Measurements from ENCODE around the gene LAPTM5. TPM values are rescaled to one million over a fixed set of nuclear protein-coding genes. Genes with fewer than 3 reads are reported as not detected.
"Not testable (repeated sequence)": the region's sequence is repeated elsewhere in the genome, so short reads cannot be mapped to it uniquely, and the experiment has no call there.

Gene LAPTM5
- total RNA-seq, 1 donor from 2014 or later = 179 TPM

DNA sequence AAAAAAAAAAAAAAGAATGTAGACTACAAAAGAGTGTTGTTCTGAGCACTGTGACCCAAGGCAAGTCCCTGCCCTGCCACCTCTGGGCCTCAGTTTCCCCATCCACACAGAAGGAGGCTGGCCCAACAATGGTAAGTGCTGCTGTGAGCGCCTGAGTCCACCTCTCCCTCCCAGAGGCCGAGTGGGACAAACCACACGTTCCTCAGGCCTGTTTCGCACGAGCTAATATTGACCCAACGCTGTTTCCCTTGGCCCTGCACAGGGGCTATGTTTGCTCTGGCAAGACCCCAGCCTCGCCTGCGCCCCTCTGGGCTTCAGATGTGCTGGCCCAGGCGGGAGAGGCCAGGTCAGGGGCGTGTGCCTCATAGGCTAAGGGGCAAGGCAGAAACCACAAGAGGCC, 12.6 kb upstream of the LAPTM5 start:
- Mint-ChIP-seq H3K4me3 (no peak overlapping the region), H3K27ac (no peak overlapping the region), H3K9me3 (no peaks in the 10 kb centered on the region), H3K4me1 (peaks cover 25% of the 10 kb centered on the region), H3K36me3 (ENCODE audit: low read depth) (no peaks in the 10 kb centered on the region), H3K27me3 (peaks cover 2% of the 10 kb centered on the region)
- no peak for DNase-seq
- intact Hi-C loops (cut with micrococcal nuclease) = no loop called here

DNA sequence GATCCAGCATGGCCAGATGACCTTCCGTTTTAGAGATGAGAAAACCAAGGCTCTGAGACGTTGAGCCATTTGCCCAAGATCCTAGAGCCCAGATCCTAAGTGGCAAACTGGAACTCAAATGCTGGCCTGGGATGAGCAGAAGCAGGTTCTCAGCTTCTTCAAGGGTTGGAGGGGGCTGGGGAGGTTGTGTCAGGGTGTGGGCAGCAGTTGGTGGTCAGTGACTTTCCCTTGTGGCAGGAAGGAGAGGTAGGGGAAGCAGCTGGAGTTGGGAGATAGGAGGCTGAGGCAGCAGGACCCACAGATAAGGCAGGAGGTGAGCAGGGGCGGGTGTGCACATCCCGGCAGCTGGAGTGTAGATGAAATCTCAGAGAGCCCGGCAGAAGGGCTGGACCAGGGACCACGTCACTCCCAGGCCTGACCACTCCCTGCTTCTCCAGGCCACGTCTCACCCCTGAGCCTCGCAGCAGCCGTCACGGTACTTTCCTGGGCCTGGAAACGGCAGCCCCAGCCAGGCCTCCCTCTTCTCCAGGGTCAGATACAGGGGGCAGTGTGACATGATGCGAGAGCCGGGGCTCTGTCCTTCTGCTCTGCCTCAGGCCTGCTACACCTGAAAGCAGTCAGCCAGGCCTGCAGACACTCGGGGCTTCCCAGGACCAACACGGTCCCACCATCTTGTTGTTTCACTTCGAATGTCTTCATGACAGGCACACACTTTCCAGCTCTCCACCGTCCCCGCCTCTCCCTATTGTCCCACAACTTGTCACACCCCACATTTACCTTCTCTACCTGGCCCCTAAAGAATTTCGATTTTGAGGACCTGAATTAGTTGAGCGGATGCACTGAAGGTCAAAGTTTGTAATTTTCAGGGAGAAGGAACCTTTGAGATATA, 11.5 kb upstream of the LAPTM5 start:
- Mint-ChIP-seq H3K27ac (no peak overlapping the region), H3K4me3 (no peak overlapping the region), H3K9me3 (no peaks in the 10 kb centered on the region), H3K27me3 (peaks cover 2% of the 10 kb centered on the region), H3K4me1 (peaks cover 32% of the 10 kb centered on the region), H3K36me3 (ENCODE audit: low read depth) (no peaks in the 10 kb centered on the region)
- intact Hi-C loops (cut with micrococcal nuclease) = no loop called here
- DNase-seq = no peak

DNA sequence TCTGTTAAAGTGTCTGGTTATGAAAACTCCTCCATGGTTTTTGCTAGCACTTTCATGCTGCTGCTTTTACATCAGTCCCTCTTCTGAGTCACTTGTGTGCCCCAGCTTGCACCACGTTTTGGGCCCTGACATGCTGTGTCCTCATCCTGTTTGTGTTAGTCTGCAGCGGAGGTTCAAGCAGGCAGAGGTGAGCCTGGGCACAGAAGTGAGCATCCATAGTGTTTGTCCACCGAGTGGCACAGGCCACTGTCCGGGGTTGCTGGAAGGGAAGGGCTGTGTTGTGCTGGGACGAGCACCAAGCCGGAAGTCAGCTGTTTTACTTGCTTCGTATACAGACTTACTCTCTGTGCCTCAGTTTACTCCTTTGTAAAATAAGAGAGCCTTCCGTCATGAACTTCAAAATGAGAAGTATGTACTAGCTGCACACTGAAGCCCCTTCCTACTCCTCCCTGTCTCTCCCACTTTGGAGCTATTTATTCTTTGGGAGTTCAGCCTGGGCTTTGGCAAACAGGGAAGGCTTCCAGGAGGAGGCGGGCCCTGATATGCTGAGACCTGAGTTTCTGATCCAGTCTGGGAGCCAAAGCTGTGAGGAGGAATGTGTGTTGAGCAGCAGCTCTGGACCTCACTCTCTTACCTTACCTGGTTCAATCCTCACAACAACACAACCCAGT, 10.7 kb upstream of the LAPTM5 start:
- H3K9me3 Mint-ChIP-seq = no peaks in the 10 kb centered on the region
- peaks cover 2% of the 10 kb centered on the region for H3K27me3 Mint-ChIP-seq
- H3K36me3 Mint-ChIP-seq (ENCODE audit: low read depth) = no peaks in the 10 kb centered on the region
- H3K4me3 Mint-ChIP-seq = no peak overlapping the region
- peaks cover 38% of the 10 kb centered on the region for H3K4me1 Mint-ChIP-seq
- intact Hi-C loops (cut with micrococcal nuclease) = no loop called here
- DNase-seq = no peak
- H3K27ac Mint-ChIP-seq = peak overlapping the region; percentile 26

DNA sequence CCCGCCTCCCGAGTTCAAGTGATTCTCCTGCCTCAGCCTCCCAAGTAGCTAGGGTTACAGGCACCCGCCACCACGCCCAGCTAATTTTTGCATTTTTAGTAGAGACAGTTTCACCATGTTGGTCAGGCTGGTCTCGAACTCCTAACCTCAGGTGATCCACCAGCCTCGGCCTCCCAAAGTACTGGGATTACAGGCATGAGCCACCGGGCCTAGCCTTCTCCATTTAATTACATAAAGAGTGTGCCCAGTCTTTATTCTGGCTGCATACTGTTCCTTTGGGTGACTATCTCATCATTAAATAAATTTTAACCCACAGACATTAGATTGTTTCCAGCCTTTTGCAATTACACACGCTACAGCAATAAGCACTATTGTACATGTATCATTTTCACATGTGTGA, 9.4 kb upstream of the LAPTM5 start:
- H3K36me3 Mint-ChIP-seq (ENCODE audit: low read depth); intact Hi-C loops (cut with micrococcal nuclease); DNase-seq; H3K4me3 Mint-ChIP-seq; H3K27me3 Mint-ChIP-seq; H3K9me3 Mint-ChIP-seq: not testable (repeated sequence)
- peak overlapping the region; percentile 29 for H3K27ac Mint-ChIP-seq
- H3K4me1 Mint-ChIP-seq = peaks cover 51% of the 10 kb centered on the region

DNA sequence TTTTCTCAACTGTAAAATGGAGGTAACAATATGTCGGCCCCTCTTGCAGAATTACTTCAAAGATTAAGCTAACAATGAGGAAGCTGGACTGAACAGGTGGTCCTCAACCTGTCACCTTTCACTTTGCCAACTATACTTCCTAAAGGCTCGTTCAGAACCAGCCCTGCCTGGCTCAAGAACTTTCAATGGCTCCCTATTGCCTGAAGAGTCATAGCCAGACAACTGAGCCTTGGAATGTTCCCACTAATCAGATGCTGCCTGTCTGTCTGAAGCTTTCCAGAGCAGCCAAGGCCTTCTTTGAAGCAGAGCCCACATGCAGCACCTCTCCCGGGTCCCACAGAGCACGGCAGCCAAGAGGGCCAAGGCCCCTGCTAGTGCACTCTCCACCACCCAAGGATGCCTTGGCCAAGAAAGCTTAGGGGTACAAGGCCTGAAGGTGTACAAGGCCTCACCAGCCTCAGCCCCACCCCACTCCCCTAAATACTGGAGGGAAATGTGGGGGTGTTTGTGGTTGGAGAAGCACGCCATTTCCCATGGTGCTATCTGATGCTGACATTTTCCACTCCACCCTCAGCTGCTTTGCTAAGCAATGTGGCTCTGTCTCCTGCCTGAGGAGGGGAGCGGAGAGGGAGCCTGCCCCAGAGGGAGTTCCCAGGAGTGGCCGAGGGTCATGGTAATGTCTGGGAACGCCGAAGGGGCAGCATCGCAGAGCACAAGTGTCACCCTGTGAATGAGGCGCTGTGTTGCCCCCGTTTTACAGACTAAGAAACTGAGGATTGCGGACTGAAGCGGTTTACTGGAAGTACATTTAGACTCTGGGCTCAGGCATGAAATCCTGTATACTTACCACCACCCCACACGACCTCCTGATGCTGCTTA, 8.2 kb upstream of the LAPTM5 start:
- Mint-ChIP-seq H3K27me3 (no peaks in the 10 kb centered on the region), H3K9me3 (no peaks in the 10 kb centered on the region), H3K4me3 (peak overlapping the region; percentile 73), H3K36me3 (ENCODE audit: low read depth) (no peaks in the 10 kb centered on the region), H3K4me1 (peaks cover 60% of the 10 kb centered on the region), H3K27ac (peak overlapping the region; percentile 88)
- intact Hi-C loops (cut with micrococcal nuclease) = loop anchor here (1.0 kb wide), 1 partner anchor 8 kb away; the partner anchor contains the start of gene LAPTM5
- peak; percentile 71 for DNase-seq

DNA sequence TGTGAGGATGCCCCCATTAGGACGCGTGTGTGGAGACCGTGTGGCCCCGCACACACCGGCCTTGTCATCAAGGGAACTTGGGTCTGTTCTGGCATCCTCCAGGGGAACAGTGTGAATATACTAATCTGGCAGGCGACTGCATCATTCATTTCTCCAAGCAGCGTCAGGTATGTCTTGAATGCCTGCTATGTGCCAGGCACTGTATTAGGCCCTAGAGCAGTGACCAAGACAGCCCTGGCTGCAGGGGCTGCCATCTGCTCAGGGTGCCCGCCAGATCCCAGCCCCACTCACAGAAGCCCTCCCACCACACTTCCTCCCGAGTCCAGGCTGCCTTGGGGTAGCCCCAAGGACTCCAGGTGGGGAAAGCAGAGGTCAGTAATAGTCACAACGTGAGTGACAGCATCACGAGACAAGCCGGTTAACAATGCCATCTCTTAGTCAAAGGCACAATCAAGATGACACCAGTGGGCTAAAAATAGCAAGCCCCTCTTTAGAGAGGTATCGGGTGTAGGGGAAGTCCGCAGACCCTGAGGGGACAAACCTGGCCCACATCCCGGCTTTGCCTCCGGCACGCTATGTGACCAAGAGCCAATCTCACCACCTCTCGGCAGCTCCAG, 7.5 kb upstream of the LAPTM5 start:
- no peak for DNase-seq
- H3K36me3 Mint-ChIP-seq (ENCODE audit: low read depth) = no peaks in the 10 kb centered on the region
- no peaks in the 10 kb centered on the region for H3K27me3 Mint-ChIP-seq
- intact Hi-C loops (cut with micrococcal nuclease) = loop anchor here (1.0 kb wide), 1 partner anchor 8 kb away; the partner anchor contains the start of gene LAPTM5
- peaks cover 66% of the 10 kb centered on the region for H3K4me1 Mint-ChIP-seq
- peak overlapping the region; percentile 88 for H3K27ac Mint-ChIP-seq
- no peak overlapping the region for H3K4me3 Mint-ChIP-seq
- no peaks in the 10 kb centered on the region for H3K9me3 Mint-ChIP-seq

DNA sequence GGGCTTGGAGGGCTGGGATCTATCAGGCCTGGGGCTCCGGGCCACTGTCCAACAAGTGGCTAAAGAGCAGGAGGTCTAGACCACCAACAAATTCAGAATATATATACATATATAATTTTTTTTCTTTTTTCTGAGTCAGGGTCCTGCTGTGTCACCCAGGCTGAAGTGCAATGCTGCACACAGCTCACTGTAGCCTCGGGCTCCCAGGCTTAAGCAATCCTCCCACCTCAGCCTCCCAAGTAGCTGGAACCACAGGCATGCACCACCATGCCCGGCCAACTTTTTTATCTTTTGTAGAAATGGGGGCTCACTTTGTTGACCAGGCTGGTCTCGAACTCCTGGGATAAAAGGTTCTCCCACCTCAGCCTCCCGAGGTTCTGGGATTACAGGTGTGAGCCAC, 6.8 kb upstream of the LAPTM5 start:
- H3K4me3 Mint-ChIP-seq = no peak overlapping the region
- intact Hi-C loops (cut with micrococcal nuclease) = no loop called here
- no peak for DNase-seq
- H3K27me3 Mint-ChIP-seq = no peaks in the 10 kb centered on the region
- H3K36me3 Mint-ChIP-seq (ENCODE audit: low read depth) = no peaks in the 10 kb centered on the region
- H3K4me1 Mint-ChIP-seq = peaks cover 72% of the 10 kb centered on the region
- no peaks in the 10 kb centered on the region for H3K9me3 Mint-ChIP-seq
- no peak overlapping the region for H3K27ac Mint-ChIP-seq

DNA sequence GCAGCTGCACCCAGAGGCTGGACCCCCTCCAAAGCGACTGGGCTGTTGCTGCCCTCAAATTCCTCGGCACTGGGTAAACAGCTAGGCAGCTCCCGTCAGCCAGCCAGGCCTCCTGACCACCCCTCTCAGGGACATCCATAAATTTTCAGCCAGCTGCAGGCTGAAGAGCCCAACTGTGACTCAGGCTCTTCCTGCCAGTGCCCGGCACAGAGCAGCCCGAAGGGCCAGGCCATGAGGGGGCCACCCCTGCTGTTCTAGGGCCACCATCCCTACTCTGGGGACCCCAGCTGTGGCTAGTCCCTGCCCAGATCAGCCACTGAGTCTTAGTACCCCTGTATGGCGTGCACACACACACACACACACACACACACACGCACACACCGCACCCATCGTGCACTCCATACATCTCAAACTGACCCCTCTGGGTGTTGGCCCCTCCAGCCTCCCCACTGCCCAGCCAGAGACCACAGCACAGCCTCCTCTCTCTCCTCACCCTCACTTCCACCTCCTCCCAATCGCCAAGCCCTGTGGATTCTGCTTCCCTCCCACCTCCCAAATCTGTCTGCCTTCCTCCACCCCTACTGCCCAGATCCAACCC, 6.2 kb upstream of the LAPTM5 start:
- intact Hi-C loops (cut with micrococcal nuclease) = no loop called here
- DNase-seq = no peak
- no peaks in the 10 kb centered on the region for H3K36me3 Mint-ChIP-seq (ENCODE audit: low read depth)
- peak overlapping the region; percentile 84 for H3K27ac Mint-ChIP-seq
- H3K4me1 Mint-ChIP-seq = peaks cover 77% of the 10 kb centered on the region
- H3K4me3 Mint-ChIP-seq = no peak overlapping the region
- H3K27me3 Mint-ChIP-seq = no peaks in the 10 kb centered on the region
- no peaks in the 10 kb centered on the region for H3K9me3 Mint-ChIP-seq

DNA sequence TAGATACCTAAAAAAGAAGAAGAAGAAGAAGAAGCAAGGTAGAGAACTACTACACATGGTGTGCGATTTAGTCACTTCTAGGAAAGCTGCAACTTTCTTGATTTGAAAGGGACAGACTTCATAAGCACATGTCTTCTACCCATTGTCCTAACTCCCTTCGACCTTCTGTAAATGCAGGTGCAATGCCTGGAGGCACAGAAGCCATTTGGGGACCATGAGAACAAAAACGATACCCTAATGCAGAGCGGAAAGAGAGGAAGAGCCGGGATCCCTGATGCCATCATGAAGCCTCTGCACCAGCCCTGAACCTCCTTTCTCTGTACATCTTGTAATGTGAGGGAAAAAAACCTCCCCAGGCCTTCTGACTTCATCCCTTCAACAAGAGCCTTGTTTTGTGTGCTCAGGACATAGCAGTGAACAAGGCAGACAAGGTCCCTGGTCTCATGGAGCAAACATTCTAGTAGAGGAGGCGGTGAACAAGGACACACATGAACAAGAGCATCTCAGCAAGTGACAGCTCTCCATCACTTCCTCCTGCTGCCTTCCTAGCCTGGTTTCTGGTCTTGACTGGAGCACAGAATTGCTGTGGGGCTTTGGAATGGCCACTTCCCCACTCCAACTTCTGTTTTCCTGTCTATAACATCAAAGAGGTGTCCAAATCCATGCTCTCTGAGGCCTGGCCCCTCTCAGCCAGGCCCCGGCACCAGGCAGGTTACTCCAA, 5.5 kb upstream of the LAPTM5 start:
- Mint-ChIP-seq H3K9me3 (no peaks in the 10 kb centered on the region), H3K4me1 (peaks cover 78% of the 10 kb centered on the region), H3K27me3 (no peaks in the 10 kb centered on the region), H3K4me3 (peak overlapping the region; percentile 32), H3K36me3 (ENCODE audit: low read depth) (no peaks in the 10 kb centered on the region), H3K27ac (peak overlapping the region; percentile 84)
- DNase-seq = no peak
- intact Hi-C loops (cut with micrococcal nuclease) = no loop called here

DNA sequence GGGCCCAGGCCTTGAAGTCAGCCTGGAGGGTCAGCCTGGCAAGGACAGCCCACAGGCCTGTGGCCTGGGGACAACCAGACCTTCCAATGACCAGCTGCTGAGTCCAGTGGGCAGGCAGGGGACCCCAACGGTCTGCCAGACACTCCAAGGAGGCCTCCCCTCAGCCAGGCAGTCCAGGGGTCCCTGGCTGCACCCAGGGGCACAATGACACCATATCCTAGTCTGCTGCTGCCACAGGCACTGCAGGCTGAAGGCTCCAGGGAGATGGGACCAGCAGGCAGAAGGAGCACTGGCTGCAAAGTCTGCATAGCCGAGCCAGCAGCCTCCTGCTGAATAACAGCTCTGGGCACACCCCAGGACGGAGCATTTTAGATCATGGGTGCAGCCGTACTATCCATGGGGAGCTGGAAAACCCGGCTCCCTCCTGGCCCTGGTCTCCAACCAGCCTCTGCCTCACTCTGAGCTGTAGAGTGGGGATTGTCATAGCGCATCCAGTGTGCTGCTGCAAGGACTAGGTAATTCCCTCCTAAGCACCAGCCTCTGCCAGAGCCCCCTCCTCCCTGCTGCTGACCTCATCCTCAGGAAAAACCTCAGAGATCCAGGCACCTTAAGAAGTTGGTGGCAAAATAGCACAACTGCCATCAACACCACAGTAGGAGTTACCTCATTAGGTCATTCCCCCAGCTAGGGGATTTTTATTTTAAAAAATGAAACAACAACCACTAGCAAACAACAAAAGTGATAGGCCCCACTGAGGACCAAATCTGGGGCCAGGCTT, 4.8 kb upstream of the LAPTM5 start:
- peaks cover under 1% of the 10 kb centered on the region for H3K36me3 Mint-ChIP-seq (ENCODE audit: low read depth)
- DNase-seq = peak; percentile 69
- peak overlapping the region; percentile 32 for H3K4me3 Mint-ChIP-seq
- no peaks in the 10 kb centered on the region for H3K27me3 Mint-ChIP-seq
- intact Hi-C loops (cut with micrococcal nuclease) = no loop called here
- no peaks in the 10 kb centered on the region for H3K9me3 Mint-ChIP-seq
- H3K27ac Mint-ChIP-seq = peak overlapping the region; percentile 84
- H3K4me1 Mint-ChIP-seq = peaks cover 77% of the 10 kb centered on the region

DNA sequence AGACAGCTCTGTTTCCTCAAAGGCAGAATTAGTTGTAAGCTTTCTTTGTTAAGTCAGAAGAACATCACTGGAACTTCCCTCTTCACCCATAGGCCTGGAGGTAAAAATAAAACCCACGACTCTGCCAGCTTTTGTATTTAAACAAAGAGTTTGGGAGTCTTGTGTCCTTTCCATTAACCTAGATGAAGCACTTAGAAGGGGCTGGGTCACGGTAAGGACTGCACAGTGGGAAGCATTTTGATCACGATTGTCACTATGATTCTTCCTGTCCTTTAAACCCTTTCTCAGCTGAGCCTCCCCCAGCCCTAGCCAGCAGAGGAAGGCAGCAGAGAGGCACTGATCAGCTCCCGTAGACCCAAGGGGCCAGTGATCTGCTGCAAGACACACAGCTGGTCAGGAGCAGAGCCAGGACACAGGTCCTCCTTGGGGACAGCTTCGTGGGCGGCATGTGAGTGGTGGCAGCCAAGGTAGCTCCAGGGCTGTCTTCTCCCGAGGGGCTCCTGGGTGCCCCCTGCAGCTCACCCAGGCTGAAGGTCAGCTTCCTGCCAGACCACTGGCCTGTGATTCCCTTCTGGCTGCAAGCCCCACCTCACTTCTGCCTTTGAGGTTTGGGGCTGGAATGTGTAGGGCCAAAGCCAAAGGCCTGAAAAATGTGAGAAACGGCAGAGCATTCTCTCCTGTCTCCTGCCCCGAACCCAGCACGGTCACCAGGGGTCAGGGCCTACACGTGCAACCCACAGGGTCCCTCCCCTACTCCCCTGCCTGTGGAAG, 4.0 kb upstream of the LAPTM5 start:
- peak overlapping the region; percentile 62 for H3K4me3 Mint-ChIP-seq
- H3K4me1 Mint-ChIP-seq = peaks cover 80% of the 10 kb centered on the region
- no peaks in the 10 kb centered on the region for H3K27me3 Mint-ChIP-seq
- intact Hi-C loops (cut with micrococcal nuclease) = no loop called here
- no peaks in the 10 kb centered on the region for H3K9me3 Mint-ChIP-seq
- peak overlapping the region; percentile 84 for H3K27ac Mint-ChIP-seq
- peaks cover 5% of the 10 kb centered on the region for H3K36me3 Mint-ChIP-seq (ENCODE audit: low read depth)
- peak; percentile 65 for DNase-seq
